Right renal pelvis (tissue), 4 donors: ENCODE measurements around the gene SPTLC3. TPM values are rescaled to one million over a fixed set of nuclear protein-coding genes. Genes with fewer than 3 reads are reported as not detected.

Experiments used
- polyA plus RNA-seq, 4 donors: library from polyadenylated mRNA; unstranded; fragments of 120-200 nt; gene quantifications; one replicate each; pipeline ENCODE4 v1.2.1, GENCODE V29; 2013; ENCODE audit not compliant: insufficient read length in 4 of 4

SPTLC3 gene
- polyA plus RNA-seq, 4 donors = 16.4 to 25.4 (median 21.0) TPM

Other genes with a start within 250 kb of the SPTLC3 start
- 1 to 10 TPM; 3.6 to 5.6 (median 4.5) TPM for gene ISM1, start 212.3 kb downstream of the SPTLC3 start, polyA plus RNA-seq